Measurements from ENCODE around the gene CFAP65.

Gene CFAP65

DNA sequence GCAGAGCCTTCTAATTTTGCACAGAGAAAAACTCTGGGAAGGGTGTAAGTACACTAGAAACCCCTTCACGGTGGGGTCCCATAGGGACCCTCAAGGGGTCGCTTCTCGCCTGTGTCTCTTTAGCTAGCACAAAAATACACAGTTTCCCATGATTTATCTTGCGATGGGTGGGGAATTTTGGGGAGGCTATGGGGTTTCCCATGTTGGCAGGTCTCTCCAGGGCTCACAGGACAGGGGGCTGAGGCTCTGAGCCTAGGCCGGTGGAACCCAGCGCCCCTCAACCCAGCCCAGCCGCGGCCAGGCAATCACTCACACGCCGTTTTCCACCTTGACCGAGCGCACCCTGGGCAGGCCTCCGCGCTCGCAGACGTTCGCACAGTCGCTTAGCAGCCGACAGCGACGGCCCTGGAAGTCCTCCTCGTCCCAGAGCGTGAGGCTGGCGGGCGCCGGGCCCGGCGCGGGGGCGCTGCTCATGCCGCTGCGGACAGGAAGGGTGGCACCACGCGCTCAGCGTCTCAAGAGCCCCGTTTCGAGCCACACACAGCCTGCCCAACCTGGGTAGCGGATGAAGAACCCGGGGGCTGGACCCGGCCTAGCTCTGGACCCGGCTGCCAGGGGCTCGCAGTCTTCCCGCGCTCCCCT, 48.5 kb downstream of the CFAP65 start:
- H3K4me1 ChIP-seq (ENCODE audit: control insufficient read depth, insufficient read depth, low read length, poor library complexity, severe bottlenecking): peaks cover 23% of the 10 kb centered on the region
- H3K4me3 ChIP-seq (ENCODE audit: insufficient read depth, low read depth, low read length, poor library complexity, severe bottlenecking): peak overlapping the region; percentile 43
- H3K36me3 ChIP-seq (ENCODE audit: control insufficient read depth, insufficient read depth, low read length): no peaks in the 10 kb centered on the region
- no peaks in the 10 kb centered on the region for H3K9me3 ChIP-seq (ENCODE audit: control insufficient read depth, low read length)
- H3K27ac ChIP-seq (ENCODE audit: insufficient read depth, low read length, poor library complexity, severe bottlenecking): no peak overlapping the region
- no peak for DNase-seq
- peaks cover 66% of the 10 kb centered on the region for H3K27me3 ChIP-seq (replicated peaks; ENCODE audit: control insufficient read depth, insufficient read depth, low read length, poor library complexity, severe bottlenecking)

DNA sequence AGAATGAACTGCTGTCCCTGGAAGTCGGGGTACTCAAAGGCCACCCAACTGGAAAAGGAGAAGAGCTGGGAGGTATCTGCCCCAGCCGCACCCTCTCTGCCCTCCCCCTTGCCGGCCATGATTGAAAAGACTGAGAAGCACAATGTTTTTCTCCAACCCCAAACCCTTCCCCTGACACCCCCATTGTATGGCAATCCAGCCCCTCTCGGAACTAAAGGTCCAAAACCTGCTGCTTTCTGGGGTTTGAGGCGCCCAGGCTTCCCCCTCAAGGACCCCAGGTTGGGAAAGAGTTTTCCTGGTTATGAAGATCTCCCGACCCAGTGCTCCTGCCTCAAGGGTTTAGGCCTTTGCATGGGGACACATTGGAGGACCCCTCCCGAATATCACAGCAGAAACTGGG, 49.1 kb downstream of the CFAP65 start:
- Histone ChIP-seq H3K4me1 (ENCODE audit: control insufficient read depth, insufficient read depth, low read length, poor library complexity, severe bottlenecking) (peaks cover 23% of the 10 kb centered on the region), H3K36me3 (ENCODE audit: control insufficient read depth, insufficient read depth, low read length) (no peaks in the 10 kb centered on the region), H3K27me3 (replicated peaks; ENCODE audit: control insufficient read depth, insufficient read depth, low read length, poor library complexity, severe bottlenecking) (peaks cover 59% of the 10 kb centered on the region), H3K4me3 (ENCODE audit: insufficient read depth, low read depth, low read length, poor library complexity, severe bottlenecking) (no peak overlapping the region), H3K9me3 (ENCODE audit: control insufficient read depth, low read length) (no peaks in the 10 kb centered on the region), H3K27ac (ENCODE audit: insufficient read depth, low read length, poor library complexity, severe bottlenecking) (no peak overlapping the region)
- DNase-seq: no peak

DNA sequence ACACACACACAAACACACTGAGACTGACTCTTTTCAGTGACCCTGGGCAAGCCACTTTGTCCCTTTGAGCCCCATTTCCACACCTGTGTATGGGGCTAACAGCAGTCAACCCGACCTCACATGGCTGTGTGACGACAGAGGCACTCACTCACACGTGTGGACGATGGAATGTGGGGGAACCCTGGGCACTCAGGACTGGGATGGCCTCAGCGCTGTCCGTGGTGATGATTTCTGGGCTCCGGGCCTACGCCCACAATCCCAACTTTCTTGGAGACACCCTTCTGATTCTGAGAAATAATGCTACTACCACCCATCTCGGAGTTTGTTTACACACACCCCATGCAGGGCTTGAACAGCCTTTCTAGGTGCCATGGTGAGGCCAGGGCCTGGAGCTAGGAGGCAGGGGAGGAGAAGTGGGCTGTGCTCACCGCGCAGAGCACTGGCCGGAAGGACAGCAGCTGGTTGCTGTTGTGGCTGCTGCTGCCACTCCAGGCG, 49.6 kb downstream of the CFAP65 start:
- Histone ChIP-seq H3K4me3 (ENCODE audit: insufficient read depth, low read depth, low read length, poor library complexity, severe bottlenecking) (no peak overlapping the region), H3K9me3 (ENCODE audit: control insufficient read depth, low read length) (no peaks in the 10 kb centered on the region), H3K27me3 (replicated peaks; ENCODE audit: control insufficient read depth, insufficient read depth, low read length, poor library complexity, severe bottlenecking) (peaks cover 59% of the 10 kb centered on the region), H3K4me1 (ENCODE audit: control insufficient read depth, insufficient read depth, low read length, poor library complexity, severe bottlenecking) (peaks cover 23% of the 10 kb centered on the region), H3K36me3 (ENCODE audit: control insufficient read depth, insufficient read depth, low read length) (no peaks in the 10 kb centered on the region), H3K27ac (ENCODE audit: insufficient read depth, low read length, poor library complexity, severe bottlenecking) (no peak overlapping the region)
- no peak for DNase-seq

DNA sequence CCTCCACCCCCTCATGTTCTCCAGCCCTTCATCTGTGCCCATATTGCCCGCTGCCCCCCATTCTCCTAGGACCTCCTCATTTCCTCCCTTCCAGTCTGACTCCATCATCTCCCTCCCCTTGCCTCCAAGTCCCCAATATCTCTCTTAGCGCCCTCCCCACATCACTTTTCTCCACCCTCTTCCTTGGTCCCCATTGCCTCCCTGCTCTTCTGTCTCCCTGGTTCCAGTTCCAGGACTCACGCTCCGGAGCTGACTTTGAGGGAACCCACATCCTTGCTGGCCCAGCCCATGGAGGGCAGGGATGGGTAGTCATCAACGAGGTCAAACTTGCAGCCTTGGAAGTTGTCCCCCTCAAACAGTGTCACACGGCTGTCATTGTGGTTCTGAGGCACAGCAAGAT, 50.7 kb downstream of the CFAP65 start:
- no peak for DNase-seq
- no peaks in the 10 kb centered on the region for H3K36me3 ChIP-seq (ENCODE audit: control insufficient read depth, insufficient read depth, low read length)
- peaks cover 59% of the 10 kb centered on the region for H3K27me3 ChIP-seq (replicated peaks; ENCODE audit: control insufficient read depth, insufficient read depth, low read length, poor library complexity, severe bottlenecking)
- no peak overlapping the region for H3K4me3 ChIP-seq (ENCODE audit: insufficient read depth, low read depth, low read length, poor library complexity, severe bottlenecking)
- no peak overlapping the region for H3K27ac ChIP-seq (ENCODE audit: insufficient read depth, low read length, poor library complexity, severe bottlenecking)
- H3K9me3 ChIP-seq (ENCODE audit: control insufficient read depth, low read length): no peaks in the 10 kb centered on the region
- H3K4me1 ChIP-seq (ENCODE audit: control insufficient read depth, insufficient read depth, low read length, poor library complexity, severe bottlenecking): peaks cover 17% of the 10 kb centered on the region

- no peak for DNase-seq
- Histone ChIP-seq H3K4me1 (ENCODE audit: control insufficient read depth, insufficient read depth, low read length, poor library complexity, severe bottlenecking) (peaks cover 21% of the 10 kb centered on the region), H3K36me3 (ENCODE audit: control insufficient read depth, insufficient read depth, low read length) (no peaks in the 10 kb centered on the region), H3K27me3 (replicated peaks; ENCODE audit: control insufficient read depth, insufficient read depth, low read length, poor library complexity, severe bottlenecking) (peaks cover 59% of the 10 kb centered on the region), H3K9me3 (ENCODE audit: control insufficient read depth, low read length) (no peaks in the 10 kb centered on the region), H3K4me3 (ENCODE audit: insufficient read depth, low read depth, low read length, poor library complexity, severe bottlenecking) (no peak overlapping the region), H3K27ac (ENCODE audit: insufficient read depth, low read length, poor library complexity, severe bottlenecking) (no peak overlapping the region)
These were observed 51.3 kb downstream of the CFAP65 start for GRCh38 chr2:218990052-218990451.

DNA sequence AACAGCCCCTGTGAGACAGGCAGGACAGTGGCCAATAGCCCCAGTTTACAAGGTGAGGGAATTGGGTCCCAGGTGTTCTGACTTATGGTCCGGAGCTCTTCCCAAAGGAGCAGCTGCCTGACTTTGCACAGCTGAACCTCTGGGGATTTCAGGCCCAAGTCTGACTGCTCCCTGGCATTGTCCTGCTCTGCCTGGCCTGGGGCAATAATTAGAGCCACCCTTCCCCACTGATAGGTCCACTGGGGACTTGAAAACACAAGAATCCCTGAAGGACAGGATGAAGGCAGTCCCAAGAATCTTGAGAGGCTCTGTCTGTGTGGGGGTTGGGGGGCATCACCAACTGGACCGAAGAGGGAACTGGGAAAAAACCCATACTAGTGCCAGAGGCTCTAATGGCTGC, 52.7 kb downstream of the CFAP65 start:
- H3K27me3 ChIP-seq (replicated peaks; ENCODE audit: control insufficient read depth, insufficient read depth, low read length, poor library complexity, severe bottlenecking): peaks cover 63% of the 10 kb centered on the region
- no peaks in the 10 kb centered on the region for H3K9me3 ChIP-seq (ENCODE audit: control insufficient read depth, low read length)
- H3K4me3 ChIP-seq (ENCODE audit: insufficient read depth, low read depth, low read length, poor library complexity, severe bottlenecking): no peak overlapping the region
- DNase-seq: no peak
- H3K36me3 ChIP-seq (ENCODE audit: control insufficient read depth, insufficient read depth, low read length): no peaks in the 10 kb centered on the region
- H3K27ac ChIP-seq (ENCODE audit: insufficient read depth, low read length, poor library complexity, severe bottlenecking): no peak overlapping the region
- H3K4me1 ChIP-seq (ENCODE audit: control insufficient read depth, insufficient read depth, low read length, poor library complexity, severe bottlenecking): peaks cover 29% of the 10 kb centered on the region

DNA sequence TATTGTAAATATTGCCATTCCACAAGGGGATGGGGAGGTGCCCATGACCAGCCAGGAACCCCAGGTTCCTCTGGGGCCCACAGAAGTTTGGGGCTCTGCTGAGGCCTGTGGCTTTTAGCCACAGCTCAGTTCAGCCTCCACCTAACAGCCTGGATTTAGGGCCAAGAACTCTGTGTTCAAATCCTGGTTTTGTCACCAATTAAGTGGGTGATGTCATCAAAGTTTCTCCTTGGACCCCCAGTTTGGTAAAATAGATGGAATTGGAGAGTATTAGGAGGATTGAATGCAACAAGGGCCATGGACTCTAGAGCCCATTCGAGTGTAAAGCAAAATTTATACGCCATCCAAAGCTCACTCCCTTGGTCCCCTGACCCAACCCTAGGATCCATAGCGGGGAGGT, 53.2 kb downstream of the CFAP65 start:
- H3K27ac ChIP-seq (ENCODE audit: insufficient read depth, low read length, poor library complexity, severe bottlenecking): no peak overlapping the region
- H3K36me3 ChIP-seq (ENCODE audit: control insufficient read depth, insufficient read depth, low read length): no peaks in the 10 kb centered on the region
- H3K4me1 ChIP-seq (ENCODE audit: control insufficient read depth, insufficient read depth, low read length, poor library complexity, severe bottlenecking): peaks cover 24% of the 10 kb centered on the region
- DNase-seq: no peak
- H3K4me3 ChIP-seq (ENCODE audit: insufficient read depth, low read depth, low read length, poor library complexity, severe bottlenecking): no peak overlapping the region
- H3K9me3 ChIP-seq (ENCODE audit: control insufficient read depth, low read length): no peaks in the 10 kb centered on the region
- peaks cover 63% of the 10 kb centered on the region for H3K27me3 ChIP-seq (replicated peaks; ENCODE audit: control insufficient read depth, insufficient read depth, low read length, poor library complexity, severe bottlenecking)

GRCh38 chr2:218986148-218986761, 55.1 kb downstream of the CFAP65 start:
- H3K4me3 ChIP-seq (ENCODE audit: insufficient read depth, low read depth, low read length, poor library complexity, severe bottlenecking): no peak overlapping the region
- H3K27ac ChIP-seq (ENCODE audit: insufficient read depth, low read length, poor library complexity, severe bottlenecking): no peak overlapping the region
- DNase-seq: no peak
- H3K36me3 ChIP-seq (ENCODE audit: control insufficient read depth, insufficient read depth, low read length): no peaks in the 10 kb centered on the region
- no peaks in the 10 kb centered on the region for H3K9me3 ChIP-seq (ENCODE audit: control insufficient read depth, low read length)
- H3K27me3 ChIP-seq (replicated peaks; ENCODE audit: control insufficient read depth, insufficient read depth, low read length, poor library complexity, severe bottlenecking): peaks cover 68% of the 10 kb centered on the region
- H3K4me1 ChIP-seq (ENCODE audit: control insufficient read depth, insufficient read depth, low read length, poor library complexity, severe bottlenecking): peaks cover 31% of the 10 kb centered on the region

DNA sequence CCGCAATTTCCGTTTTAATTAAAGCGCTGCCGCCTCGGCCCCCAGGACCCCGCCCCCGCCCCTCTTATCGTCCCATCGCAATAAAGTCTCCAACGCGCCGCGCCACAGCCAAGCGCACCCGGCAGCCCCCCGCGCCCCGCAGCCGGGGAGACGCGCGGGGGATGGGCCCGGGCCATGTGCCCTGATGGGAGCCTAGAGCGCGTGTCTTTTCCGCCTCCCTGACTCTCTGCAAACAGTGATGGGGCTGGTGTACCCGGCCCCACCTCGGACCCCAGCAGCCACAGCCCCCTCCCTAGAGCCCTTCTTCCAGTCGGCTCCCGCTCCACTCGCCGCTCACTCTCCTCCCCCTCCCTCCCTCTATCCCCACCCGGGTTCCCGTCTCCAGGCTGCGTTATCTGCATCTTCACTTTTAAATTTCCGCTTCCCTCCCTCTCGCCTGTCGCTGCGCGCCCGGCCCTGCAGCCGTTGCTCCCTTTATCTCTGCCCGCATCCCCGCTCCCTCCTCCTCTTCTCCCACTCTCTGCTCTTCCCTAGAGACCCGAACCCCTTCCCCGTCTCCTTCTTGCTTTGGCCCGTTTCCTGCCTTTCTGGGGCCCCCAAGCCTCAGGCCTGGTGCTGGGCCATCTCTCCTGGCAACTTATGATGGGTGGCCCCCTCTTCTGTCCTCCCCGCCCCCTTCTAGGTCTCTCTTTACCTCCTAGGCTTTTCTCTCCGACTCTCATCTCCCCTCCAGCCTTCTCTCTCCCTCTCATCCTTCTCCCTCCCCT, 55.8 kb downstream of the CFAP65 start:
- no peaks in the 10 kb centered on the region for H3K36me3 ChIP-seq (ENCODE audit: control insufficient read depth, insufficient read depth, low read length)
- H3K9me3 ChIP-seq (ENCODE audit: control insufficient read depth, low read length): no peaks in the 10 kb centered on the region
- no peak for DNase-seq
- no peak overlapping the region for H3K27ac ChIP-seq (ENCODE audit: insufficient read depth, low read length, poor library complexity, severe bottlenecking)
- no peak overlapping the region for H3K4me3 ChIP-seq (ENCODE audit: insufficient read depth, low read depth, low read length, poor library complexity, severe bottlenecking)
- peaks cover 37% of the 10 kb centered on the region for H3K4me1 ChIP-seq (ENCODE audit: control insufficient read depth, insufficient read depth, low read length, poor library complexity, severe bottlenecking)
- H3K27me3 ChIP-seq (replicated peaks; ENCODE audit: control insufficient read depth, insufficient read depth, low read length, poor library complexity, severe bottlenecking): peaks cover 69% of the 10 kb centered on the region

GRCh38 chr2:218985021-218985324, 56.3 kb downstream of the CFAP65 start, which contains the start of gene FEV:
Gene FEV, minus strand, starts transcription at chr2:218985184. Its CDS starts 109 bp downstream, at chr2:218985075.
- H3K4me1 ChIP-seq (ENCODE audit: control insufficient read depth, insufficient read depth, low read length, poor library complexity, severe bottlenecking): peaks cover 42% of the 10 kb centered on the region
- peaks cover 65% of the 10 kb centered on the region for H3K27me3 ChIP-seq (replicated peaks; ENCODE audit: control insufficient read depth, insufficient read depth, low read length, poor library complexity, severe bottlenecking)
- no peak for DNase-seq
- H3K27ac ChIP-seq (ENCODE audit: insufficient read depth, low read length, poor library complexity, severe bottlenecking): no peak within 1 kb of the TSS
- no peaks in the 10 kb centered on the region for H3K36me3 ChIP-seq (ENCODE audit: control insufficient read depth, insufficient read depth, low read length)
- H3K4me3 ChIP-seq (ENCODE audit: insufficient read depth, low read depth, low read length, poor library complexity, severe bottlenecking): no peak within 1 kb of the TSS
- no peaks in the 10 kb centered on the region for H3K9me3 ChIP-seq (ENCODE audit: control insufficient read depth, low read length)
